CD4-positive, alpha-beta T cell treated with Interleukin-1 beta for 1 hour (primary cell): Measurements from ENCODE around the gene ZNF628.

ENCODE experiments used
- DNase-seq, 2 donors: peaks; one replicate each; pipeline ENCODE4 v3.0.0-alpha.2; 2020 to 2022

Gene ZNF628

DNA sequence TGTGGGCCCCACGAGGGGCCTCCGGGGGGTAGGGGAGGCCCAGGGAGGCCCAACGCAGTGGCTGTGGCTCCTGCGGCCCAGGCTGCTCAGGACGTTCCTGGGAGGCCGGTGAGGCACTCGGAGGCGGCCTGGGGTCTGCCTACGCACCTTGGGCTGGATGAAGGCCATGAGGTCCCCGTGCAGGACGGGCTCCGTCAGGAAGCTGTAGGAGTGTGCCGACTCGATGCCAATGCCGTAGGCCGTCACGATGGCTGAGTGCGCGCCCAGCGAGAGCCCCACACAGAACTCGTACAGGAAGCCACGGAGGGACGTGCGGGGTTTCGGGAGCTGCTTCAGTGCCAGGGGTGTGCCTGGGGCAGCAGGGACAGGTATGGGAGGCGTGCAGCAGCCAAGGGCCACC lies 54.6 kb downstream of the ZNF628 start:
- DNase-seq, result no peak
